Stimulated activated CD8-positive, alpha-beta memory T cell treated with anti-CD3 and anti-CD28 coated beads, Interleukin-7, amount 100 ng/mL, for 48 hours (primary cell): ENCODE results near the gene PRKAR1B.

Source experiments
- DNase-seq, 2 donors: peaks; one replicate each; pipeline ENCODE4 v3.0.0-alpha.2; 2020; ENCODE audit warnings: low read depth in 1 of 2; ENCODE audit errors: extremely low read depth in 1 of 2

The PRKAR1B gene

DNA sequence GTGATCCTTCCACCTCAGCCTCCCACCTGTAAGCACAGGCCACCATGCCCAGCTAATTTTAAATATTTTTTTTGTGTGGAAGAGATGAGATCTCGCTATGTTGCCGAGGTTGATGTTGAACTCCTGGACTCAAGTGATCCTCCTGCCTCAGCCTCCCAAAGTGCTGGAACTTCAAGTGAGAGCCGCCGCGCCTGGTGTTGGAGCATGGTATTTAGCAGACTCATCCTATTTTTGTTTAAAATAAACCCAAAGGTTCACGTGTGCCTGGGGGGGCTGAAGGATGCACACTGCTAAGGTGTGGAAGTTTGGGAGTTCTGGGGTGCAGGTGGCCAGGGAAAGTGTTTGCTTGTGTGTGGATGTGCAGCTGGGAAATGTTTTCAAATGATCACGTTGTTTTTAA, 225.6 kb downstream of the PRKAR1B start:
- no peak for DNase-seq

DNA sequence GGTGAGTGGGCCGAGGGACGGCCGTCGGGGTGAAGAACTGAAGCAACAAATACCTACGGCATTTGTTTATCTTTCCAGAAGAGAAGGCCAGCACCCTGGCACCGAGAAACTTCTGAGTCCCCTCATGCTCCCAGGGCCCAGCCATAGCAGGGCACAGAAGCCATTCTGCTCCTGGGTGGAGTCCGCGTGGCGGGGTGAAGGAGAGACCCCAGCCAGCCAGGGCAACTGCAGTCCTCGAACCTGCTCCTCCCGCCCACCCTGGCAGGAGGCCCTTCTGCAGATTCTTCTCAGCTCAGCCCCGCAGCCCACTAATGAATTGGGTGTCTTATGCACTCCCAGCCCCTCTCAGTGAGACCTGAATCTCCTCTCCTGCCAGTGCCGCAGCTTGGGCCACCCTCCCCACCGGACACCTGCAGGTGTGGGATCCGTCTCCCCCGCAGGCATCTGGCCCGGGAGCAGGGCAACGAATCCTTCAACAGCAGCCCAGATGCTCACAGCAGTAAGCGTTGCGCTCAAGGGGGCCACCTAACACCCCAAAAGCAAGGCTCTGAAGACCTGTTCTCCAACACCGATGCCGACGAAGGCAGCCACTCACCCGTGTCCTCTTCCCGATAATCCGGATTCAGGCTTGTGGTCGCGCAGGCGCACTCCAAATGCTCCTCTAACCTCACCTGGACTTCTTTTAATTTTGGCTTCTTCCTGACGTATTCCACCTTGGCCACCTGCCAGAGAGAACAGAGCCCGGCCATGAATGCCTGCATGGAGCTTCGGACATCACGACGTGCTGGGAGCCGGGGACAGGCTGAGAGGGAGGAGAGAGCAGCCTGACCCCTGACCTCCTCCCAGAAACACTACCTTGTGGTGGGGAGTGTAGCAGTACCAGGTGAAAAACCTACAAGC, 226.3 kb downstream of the PRKAR1B start:
- DNase-seq: no peak

DNA sequence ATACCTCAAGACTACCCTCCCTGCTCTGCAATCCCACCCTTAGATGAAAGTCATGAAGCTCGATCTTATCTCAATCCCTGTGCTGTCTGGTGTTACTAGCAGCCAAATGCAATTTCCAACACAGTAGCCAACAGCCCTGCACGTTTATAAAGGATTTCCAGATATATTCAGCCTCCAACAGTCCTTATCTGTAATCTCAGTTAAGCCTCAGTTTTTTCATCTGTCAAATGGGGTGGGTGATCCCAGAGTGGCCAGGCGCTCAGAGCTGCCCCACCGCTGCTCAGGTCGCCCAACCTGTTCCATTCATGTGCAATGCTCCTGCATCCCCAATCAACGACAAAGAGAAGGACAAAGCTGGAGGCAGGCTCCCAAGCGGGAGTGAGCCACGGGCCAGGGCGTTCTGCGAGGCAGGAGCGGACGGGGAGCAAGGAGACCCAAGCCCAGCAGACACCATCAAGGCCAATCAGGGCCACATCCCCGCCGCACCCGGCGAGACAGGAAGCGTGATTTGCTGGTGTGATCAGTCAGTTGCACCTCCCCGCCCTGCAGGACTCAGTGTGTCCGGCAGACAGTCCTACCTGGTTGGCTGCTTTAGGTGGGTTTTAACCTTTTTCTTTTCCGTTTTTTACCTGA, 227.1 kb downstream of the PRKAR1B start:
- no peak for DNase-seq
